Endodermal cell (in vitro differentiated cells): ENCODE data around the gene ZSWIM6. TPM values are rescaled to one million over a fixed set of nuclear protein-coding genes. Genes with fewer than 3 reads are reported as not detected.

ENCODE experiments used
- DNase-seq: peaks from one replicate; pipeline ENCODE4 v3.0.0-alpha.2; 2017
- H3K27ac ChIP-seq: 2 replicates; pipeline ENCODE4 v1.5.1; 2013; ENCODE audit warnings: mild to moderate bottlenecking, low read depth, low read length, moderate library complexity
- H3K27me3 ChIP-seq: 2 replicates; pipeline ENCODE4 v1.6.1; 2013; ENCODE audit warnings: mild to moderate bottlenecking, low read length, moderate library complexity; ENCODE audit not compliant: insufficient read depth, control insufficient read depth, poor library complexity, severe bottlenecking
- H3K36me3 ChIP-seq: 2 replicates; pipeline ENCODE4 v1.7.0; 2013; ENCODE audit warnings: mild to moderate bottlenecking, low read length, moderate library complexity; ENCODE audit not compliant: control insufficient read depth, insufficient read depth
- H3K4me1 ChIP-seq: one replicate; pipeline ENCODE4 v1.7.0; 2013; ENCODE audit warnings: low read length; ENCODE audit not compliant: control insufficient read depth, insufficient read depth
- H3K4me3 ChIP-seq: 2 replicates; pipeline ENCODE4 v1.5.1; 2013; ENCODE audit warnings: mild to moderate bottlenecking, low read length, moderate library complexity
- H3K9ac ChIP-seq: 2 replicates; pipeline ENCODE4 v1.6.1; 2013; ENCODE audit warnings: mild to moderate bottlenecking, low read length, moderate library complexity; ENCODE audit not compliant: poor library complexity, severe bottlenecking; ENCODE audit errors: extremely low read depth
- H3K9me3 ChIP-seq: 2 replicates; pipeline ENCODE4 v1.6.1; 2013; ENCODE audit warnings: mild to moderate bottlenecking, low read length, moderate library complexity; ENCODE audit not compliant: control insufficient read depth
- H3K27ac Mint-ChIP-seq: 2 replicates; pipeline ENCODE4 v1.8.0; 2020; ENCODE audit warnings: mixed read lengths
- H3K27me3 Mint-ChIP-seq: 2 replicates; pipeline ENCODE4 v1.8.0; 2021; ENCODE audit warnings: mild to moderate bottlenecking, mixed read lengths; ENCODE audit not compliant: insufficient read depth
- H3K36me3 Mint-ChIP-seq: 2 replicates; pipeline ENCODE4 v1.8.0; 2020; ENCODE audit warnings: low read depth, mixed read lengths
- H3K4me1 Mint-ChIP-seq: 2 replicates; pipeline ENCODE4 v1.8.0; 2020; ENCODE audit warnings: mixed read lengths
- H3K4me3 Mint-ChIP-seq: 2 replicates; pipeline ENCODE4 v1.8.0; 2020; ENCODE audit warnings: mild to moderate bottlenecking, moderate library complexity, mixed read lengths
- H3K9me3 Mint-ChIP-seq: 2 replicates; pipeline ENCODE4 v1.8.0; 2020; ENCODE audit warnings: mild to moderate bottlenecking, mixed read lengths
- WGBS, 2 experiments: methylation state at CpG; one replicate each; pipeline versions ENCODE4 v1.1.5 to v1.1.7; 2013; ENCODE audit warnings: missing lambda C conversion rate in 2 of 2, mixed read lengths in 1 of 2; ENCODE audit not compliant: insufficient coverage in 1 of 2, insufficient read length in 1 of 2; 5-methylcytosine and 5-hydroxymethylcytosine counted together
- total RNA-seq, 2 donors: library from RNA; stranded (reverse); fragmentation: NEBNext Ultra II Directional in 1 of 2; extraction: Animal tissue kit (Norgen Biotek cat#: 25700) in 1 of 2; gene quantifications; 2 replicates in 1 of 2; 3 replicates in 1 of 2; pipeline ENCODE4 v1.2.1, GENCODE V29; 2021
- TF ChIP-seq, protein P1 (sequence below): fragments of 200-600 bp; sonication (generic); conservative IDR thresholded peaks from 2 replicates; pipeline ENCODE4 v1.5.0; 2021; ENCODE audit warnings: antibody characterized with exemption, mild to moderate bottlenecking

Gene ZSWIM6
- total RNA-seq, 2 donors from 2014 or later, result 18.1 to 18.8 TPM

DNA sequence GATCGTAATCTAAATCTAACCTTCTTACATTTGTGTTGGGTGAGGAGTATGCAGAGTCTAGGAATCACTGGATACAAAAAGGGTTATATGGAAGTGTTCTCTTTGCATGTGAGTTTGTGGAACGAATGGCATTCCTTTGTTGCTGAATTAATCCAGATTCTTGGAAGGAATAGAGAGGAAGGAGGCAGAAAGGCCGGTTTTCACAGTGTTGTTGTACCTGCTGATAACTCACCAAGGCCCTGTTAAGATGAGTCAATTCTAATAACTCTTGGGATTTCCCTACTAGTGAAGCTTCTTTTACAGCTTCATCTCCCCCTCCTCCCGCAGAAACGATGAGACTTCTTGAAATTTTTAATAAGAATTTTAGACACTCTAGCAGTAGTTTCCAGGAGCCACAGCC, 84.0 kb downstream of the ZSWIM6 start:
- peaks cover 2% of the 10 kb centered on the region for H3K36me3 Mint-ChIP-seq
- TF ChIP-seq, protein P1, sequence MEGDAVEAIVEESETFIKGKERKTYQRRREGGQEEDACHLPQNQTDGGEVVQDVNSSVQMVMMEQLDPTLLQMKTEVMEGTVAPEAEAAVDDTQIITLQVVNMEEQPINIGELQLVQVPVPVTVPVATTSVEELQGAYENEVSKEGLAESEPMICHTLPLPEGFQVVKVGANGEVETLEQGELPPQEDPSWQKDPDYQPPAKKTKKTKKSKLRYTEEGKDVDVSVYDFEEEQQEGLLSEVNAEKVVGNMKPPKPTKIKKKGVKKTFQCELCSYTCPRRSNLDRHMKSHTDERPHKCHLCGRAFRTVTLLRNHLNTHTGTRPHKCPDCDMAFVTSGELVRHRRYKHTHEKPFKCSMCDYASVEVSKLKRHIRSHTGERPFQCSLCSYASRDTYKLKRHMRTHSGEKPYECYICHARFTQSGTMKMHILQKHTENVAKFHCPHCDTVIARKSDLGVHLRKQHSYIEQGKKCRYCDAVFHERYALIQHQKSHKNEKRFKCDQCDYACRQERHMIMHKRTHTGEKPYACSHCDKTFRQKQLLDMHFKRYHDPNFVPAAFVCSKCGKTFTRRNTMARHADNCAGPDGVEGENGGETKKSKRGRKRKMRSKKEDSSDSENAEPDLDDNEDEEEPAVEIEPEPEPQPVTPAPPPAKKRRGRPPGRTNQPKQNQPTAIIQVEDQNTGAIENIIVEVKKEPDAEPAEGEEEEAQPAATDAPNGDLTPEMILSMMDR, result no peak
- Histone ChIP-seq H3K4me3 (no peak overlapping the region), H3K4me1 (peaks cover 7% of the 10 kb centered on the region), H3K9ac (no peak overlapping the region), H3K9me3 (peaks cover under 1% of the 10 kb centered on the region), H3K27ac (peak overlapping the region; percentile 6), H3K27me3 (peaks cover 16% of the 10 kb centered on the region), H3K36me3 (no peaks in the 10 kb centered on the region)
- peaks cover 33% of the 10 kb centered on the region for H3K4me1 Mint-ChIP-seq
- WGBS, 2 experiments, result 20 to 42% methylated on average over 4 to 5 of the region's 5 CpGs
- no peaks in the 10 kb centered on the region for H3K27me3 Mint-ChIP-seq
- H3K27ac Mint-ChIP-seq, result peak overlapping the region; percentile 71
- H3K4me3 Mint-ChIP-seq, result no peak overlapping the region
- H3K9me3 Mint-ChIP-seq, result peaks cover under 1% of the 10 kb centered on the region
- DNase-seq, result peak; percentile 57

DNA sequence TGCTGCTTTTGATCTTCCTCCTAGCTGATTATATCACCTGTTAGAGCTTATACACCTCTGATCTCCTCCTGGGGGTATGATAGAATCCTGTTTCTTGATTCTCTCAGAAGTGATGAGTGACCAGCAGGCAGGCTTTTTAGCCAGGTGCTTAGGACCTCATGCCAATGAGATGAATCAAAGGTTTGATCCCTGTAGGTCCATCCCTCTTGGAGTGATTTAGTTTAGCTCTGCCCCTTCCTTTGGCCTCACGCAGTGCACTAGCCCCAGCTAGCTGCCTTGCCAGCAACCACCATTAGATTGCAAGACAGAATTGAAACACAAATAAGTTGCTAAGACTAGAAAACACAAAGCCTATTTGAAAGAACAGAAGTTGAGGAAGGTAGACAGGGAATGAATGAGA, 84.4 kb downstream of the ZSWIM6 start:
- H3K4me1 Mint-ChIP-seq, result peaks cover 30% of the 10 kb centered on the region
- TF ChIP-seq, protein P1, result peak; percentile 18
- DNase-seq, result peak; percentile 86
- H3K9me3 Mint-ChIP-seq, result peaks cover 5% of the 10 kb centered on the region
- no peak overlapping the region for H3K9ac ChIP-seq
- peaks cover 16% of the 10 kb centered on the region for H3K27me3 ChIP-seq
- no peak overlapping the region for H3K4me3 ChIP-seq
- H3K27ac Mint-ChIP-seq, result peak overlapping the region; percentile 71
- H3K36me3 Mint-ChIP-seq, result peaks cover 6% of the 10 kb centered on the region
- H3K36me3 ChIP-seq, result no peaks in the 10 kb centered on the region
- peaks cover 7% of the 10 kb centered on the region for H3K4me1 ChIP-seq
- H3K9me3 ChIP-seq, result peaks cover 4% of the 10 kb centered on the region
- H3K4me3 Mint-ChIP-seq, result no peak overlapping the region
- H3K27ac ChIP-seq, result no peak overlapping the region
- H3K27me3 Mint-ChIP-seq, result no peaks in the 10 kb centered on the region
- 0 to 30% methylated on average over 1 of the region's 1 CpG for WGBS, 2 experiments

DNA sequence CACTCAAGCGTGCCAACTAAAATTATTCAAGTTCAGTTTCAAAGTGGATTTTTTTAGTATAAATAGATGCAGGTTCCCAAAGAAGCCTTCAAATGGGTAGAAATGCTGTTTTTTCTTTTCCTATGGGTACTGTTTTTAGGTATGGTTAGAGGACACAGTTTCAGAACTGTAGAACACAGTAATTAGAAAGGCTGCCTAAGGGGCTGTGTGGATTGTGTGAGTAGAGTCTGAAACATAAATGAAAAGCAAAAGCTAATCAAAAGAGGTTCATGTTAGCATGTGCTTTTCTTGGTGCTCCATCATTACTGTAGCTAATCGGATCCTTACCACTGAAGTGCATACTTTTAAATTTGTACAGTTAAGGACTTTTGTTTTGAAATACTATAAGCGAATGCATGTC, 85.3 kb downstream of the ZSWIM6 start:
- Histone ChIP-seq H3K27ac (no peak overlapping the region), H3K9me3 (peaks cover 6% of the 10 kb centered on the region), H3K36me3 (no peaks in the 10 kb centered on the region), H3K4me3 (no peak overlapping the region), H3K27me3 (peaks cover 16% of the 10 kb centered on the region), H3K4me1 (peaks cover 7% of the 10 kb centered on the region), H3K9ac (no peak overlapping the region)
- no peak overlapping the region for H3K27ac Mint-ChIP-seq
- peaks cover 7% of the 10 kb centered on the region for H3K9me3 Mint-ChIP-seq
- peaks cover 7% of the 10 kb centered on the region for H3K36me3 Mint-ChIP-seq
- 88% methylated on average over 1 to 2 of the region's 3 CpGs for WGBS, 2 experiments
- H3K27me3 Mint-ChIP-seq, result no peaks in the 10 kb centered on the region
- no peak for DNase-seq
- TF ChIP-seq, protein P1, result no peak
- H3K4me3 Mint-ChIP-seq, result no peak overlapping the region
- H3K4me1 Mint-ChIP-seq, result peaks cover 29% of the 10 kb centered on the region
